Endothelial cell of umbilical vein (primary cell): ENCODE data around the gene CYP3A5. TPM values are rescaled to one million over a fixed set of nuclear protein-coding genes. Genes with fewer than 3 reads are reported as not detected.

ENCODE experiments used
- BruUV-seq: library from RNA; stranded (reverse); fragments of 400-500 nt; replicated peaks from 2 replicates; lab custom pipeline; 2021; lab: Mats Ljungman, UMichigan
- CTCF ChIA-PET: fragments of 300-600, 350-600 bp; sonication (Branson Sonifier 250); formaldehyde crosslinking; loops from one replicate; lab custom pipeline; 2021; ENCODE audit warnings: antibody characterized with exemption, inconsistent platforms; lab: Charles Lee
- POLR2A ChIA-PET: fragments of 300-600, 350-600 bp; sonication (Branson Sonifier 250); formaldehyde crosslinking; loops from one replicate; lab custom pipeline; 2021; ENCODE audit warnings: antibody characterized with exemption, inconsistent platforms; lab: Charles Lee
- DNase-seq: peaks from one replicate; pipeline ENCODE4 v3.0.0-alpha.2; 2011; ENCODE audit warnings: low read depth, low spot score
- FAIRE-seq: peaks from 2 replicates; lab custom pipeline; 2011; peaks lifted over from hg19 to GRCh38; lab: Jason Lieb, UNC
- H2AFZ ChIP-seq: 2 replicates; pipeline ENCODE4 v1.6.0; 2012; ENCODE audit warnings: low read depth, low read length, control low read depth, inconsistent platforms
- H3K27ac ChIP-seq: 2 replicates; pipeline ENCODE4 v1.5.1; 2011; ENCODE audit warnings: low read depth, mild to moderate bottlenecking, control low read depth, low read length, moderate library complexity; ENCODE audit not compliant: insufficient read depth
- H3K27me3 ChIP-seq, 2 experiments: 2 replicates each; pipeline versions ENCODE4 v1.6.0 to v1.6.1; 2011; ENCODE audit warnings: low read length in 2 of 2, mixed read lengths in 1 of 2; ENCODE audit not compliant: control insufficient read depth in 2 of 2, insufficient read depth in 2 of 2
- H3K36me3 ChIP-seq, 2 experiments: 2 replicates in 1 of 2; 3 replicates in 1 of 2; pipeline ENCODE4 v1.5.1; 2011; ENCODE audit warnings: low read length in 2 of 2, mild to moderate bottlenecking in 1 of 2, moderate library complexity in 1 of 2; ENCODE audit not compliant: control insufficient read depth in 2 of 2, insufficient read depth in 2 of 2; ENCODE audit errors: extremely low read depth in 1 of 2
- H3K4me1 ChIP-seq: 3 replicates; pipeline ENCODE4 v1.5.1; 2011; ENCODE audit warnings: mild to moderate bottlenecking, low read length; ENCODE audit not compliant: control insufficient read depth, insufficient read depth; ENCODE audit errors: extremely low read depth
- H3K4me2 ChIP-seq: 2 replicates; pipeline ENCODE4 v1.6.1; 2011; ENCODE audit warnings: low read length, control low read depth, mixed read lengths; ENCODE audit not compliant: insufficient read depth
- H3K4me3 ChIP-seq, 3 experiments: fragments of 200-600 bp in 1 of 3; sonication (generic), shearing (Covaris generic) in 1 of 3; replicated peaks in 1 of 3; 2 replicates each; pipeline ENCODE4 v1.5.1; 2011 to 2016; ENCODE audit warnings: control low read depth in 3 of 3, low read length in 3 of 3, mild to moderate bottlenecking in 2 of 3, inconsistent platforms in 1 of 3, low read depth in 1 of 3, moderate library complexity in 1 of 3; ENCODE audit not compliant: insufficient read depth in 1 of 3
- H3K79me2 ChIP-seq: 2 replicates; pipeline ENCODE4 v1.6.0; 2012; ENCODE audit warnings: low read length, inconsistent platforms; ENCODE audit not compliant: control insufficient read depth, insufficient read depth
- H3K9ac ChIP-seq: replicated peaks from 2 replicates; pipeline ENCODE3; 2011; ENCODE audit warnings: low read length, control low read depth; ENCODE audit not compliant: insufficient read depth; ENCODE audit errors: extremely low read depth
- H3K9me1 ChIP-seq: replicated peaks from 3 replicates; pipeline ENCODE4 v1.6.0; 2011; ENCODE audit warnings: mild to moderate bottlenecking, low read length; ENCODE audit not compliant: control insufficient read depth, insufficient read depth; ENCODE audit errors: extremely low read depth
- H3K9me3 ChIP-seq: replicated peaks from 2 replicates; pipeline ENCODE4 v1.5.1; 2012; ENCODE audit warnings: low read length, inconsistent platforms; ENCODE audit not compliant: control insufficient read depth, insufficient read depth
- H4K20me1 ChIP-seq: replicated peaks from 2 replicates; pipeline ENCODE3; 2011; ENCODE audit warnings: mild to moderate bottlenecking, low read length; ENCODE audit not compliant: control insufficient read depth, insufficient read depth; ENCODE audit errors: extremely low read depth
- CTCF ChIP-seq, 2 donors: IDR thresholded peaks; 1 replicate in 1 of 2; 2 replicates in 1 of 2; pipeline ENCODE4 v1.5.1; 2011; ENCODE audit warnings: low read length in 2 of 2, mild to moderate bottlenecking in 2 of 2, moderate library complexity in 2 of 2, control low read depth in 1 of 2, inconsistent platforms in 1 of 2, low read depth in 1 of 2; ENCODE audit not compliant: insufficient read depth in 1 of 2; ENCODE audit errors: extremely low read depth in 1 of 2
- EZH2 ChIP-seq: IDR thresholded peaks from 2 replicates; pipeline ENCODE4 v1.6.1; 2012; ENCODE audit warnings: borderline replicate concordance, low read depth, mild to moderate bottlenecking, moderate library complexity, low read length, inconsistent platforms; ENCODE audit not compliant: severe bottlenecking
- FOS ChIP-seq: IDR thresholded peaks from 2 replicates; pipeline ENCODE4 v1.6.1; 2011; ENCODE audit warnings: mild to moderate bottlenecking, low read length, moderate library complexity, borderline replicate concordance; ENCODE audit not compliant: insufficient read depth
- GATA2 ChIP-seq: IDR thresholded peaks from 2 replicates; pipeline ENCODE4 v1.7.0; 2011; ENCODE audit warnings: low read depth, mild to moderate bottlenecking, moderate library complexity, mixed read lengths, low read length; ENCODE audit not compliant: insufficient read length, insufficient read depth
- JUN ChIP-seq: IDR thresholded peaks from 2 replicates; pipeline ENCODE4 v1.6.1; 2011; ENCODE audit warnings: borderline replicate concordance, low read depth; ENCODE audit not compliant: insufficient read length, insufficient read depth
- MAX ChIP-seq: IDR thresholded peaks from 2 replicates; pipeline ENCODE4 v1.6.1; 2011; ENCODE audit not compliant: insufficient read depth, insufficient read length
- MYC ChIP-seq: IDR thresholded peaks from one replicate; pipeline ENCODE4 v1.6.1; 2011; ENCODE audit warnings: mild to moderate bottlenecking, low read depth, low read length
- POLR2A ChIP-seq: IDR thresholded peaks from 2 replicates; pipeline ENCODE4 v1.6.1; 2012; ENCODE audit warnings: low read depth, mild to moderate bottlenecking, control low read depth, low read length
- POLR2AphosphoS5 ChIP-seq: IDR thresholded peaks from 2 replicates; pipeline ENCODE4 v1.6.1; 2012; ENCODE audit warnings: low read depth, mild to moderate bottlenecking, control low read depth, low read length, moderate library complexity; ENCODE audit not compliant: insufficient read depth
- dilution Hi-C: fragments of 300-500 bp; cut with MboI; formaldehyde crosslinking; loops from one replicate; pipeline ENCODE4 v1.15.0; 2019; ENCODE audit warnings: low sequenced_read_pairs; ENCODE audit not compliant: extremely low pct_ligation_motif_present
- intact Hi-C: fragments of 100-400 bp; cut with micrococcal nuclease; formaldehyde crosslinking; loops from one replicate; pipeline ENCODE4 v1.10.0; 2022
- polyA plus RNA-seq, 4 experiments: library from polyadenylated mRNA; depleted of rRNA in 3 of 4; stranded (reverse) in 3 of 4; unstranded in 1 of 4; fragments of >200 nt; gene quantifications; 2 replicates each; pipeline versions ENCODE4 v1.2.1 to v1.2.3, GENCODE V29; 2011 to 2012; ENCODE audit warnings: missing spikeins in 1 of 4
- total RNA-seq: library from RNA; stranded (reverse); gene quantifications from 2 replicates; pipeline ENCODE4 v1.2.3, GENCODE V29; 2021

CYP3A5 gene
- total and polyA plus RNA-seq, 2 donors (not counting 3 experiments of a cell fraction or from before 2014, with no cell fraction given): not detected

GRCh38 chr7:99617192-99617781 is 62.5 kb downstream of the CYP3A5 start:
- dilution Hi-C loops: no loop called here
- POLR2A ChIA-PET: no interaction called here

GRCh38 chr7:99616359-99617191 is 63.2 kb downstream of the CYP3A5 start, which contains the start of gene ZSCAN25:
Gene ZSCAN25 (plus strand): TSS chr7:99616946. CDS start chr7:99619607, 2,661 bp downstream.
- DNase-seq: peak; percentile 94
- H3K4me3 ChIP-seq: peak within 1 kb of the TSS; percentile 67 to 82 (median 75)
- FAIRE-seq: peak; percentile 98
- H3K27ac ChIP-seq: peak within 1 kb of the TSS; percentile 38
- ChIA-PET POLR2A (no interaction called here), CTCF (interaction anchor here (0.9 to 3.6 kb wide), 7 partner anchors 9 to 208 kb away, joined by 3 to 18 read pairs (median 6); partner anchors contain the start of genes BUD31, PDAP1, TMEM225B and ZNF655)
- no peaks in the 10 kb centered on the region for H3K9me3 ChIP-seq
- peaks cover 9% of the 10 kb centered on the region for H3K4me1 ChIP-seq
- intact Hi-C loops (loop anchor here (1.0 to 2.0 kb wide), 3 partner anchors 58 to 144 kb away; partner anchors contain the start of genes ZKSCAN5, ZNF655 and ZNF789), dilution Hi-C loops (no loop called here)
- peak within 1 kb of the TSS; percentile 81 for H3K9ac ChIP-seq
- peaks cover 0 to 3% of the 10 kb centered on the region in 2 experiments for H3K27me3 ChIP-seq
- peak within 1 kb of the TSS; percentile 89 for H3K4me2 ChIP-seq
- H4K20me1 ChIP-seq: no peaks in the 10 kb centered on the region
- BruUV-seq: no TSS peak
- H3K9me1 ChIP-seq: no peaks in the 10 kb centered on the region
- peaks cover 5 to 21% of the 10 kb centered on the region in 2 experiments for H3K36me3 ChIP-seq
- TF ChIP-seq POLR2A (peak; percentile 86), JUN (no peak), CTCF (IDR thresholded peaks at IDR 0.05; ENCODE audit: extremely low read depth in 1 of 2, insufficient read depth in 1 of 2, low read depth in 1 of 2, low read length in 2 of 2) (peak; percentile 37 to 61), FOS (no peak), EZH2 (no peak), POLR2AphosphoS5 (peak; percentile 72), MAX (no peak), GATA2 (no peak), MYC (no peak)
- H2AFZ ChIP-seq: peak within 1 kb of the TSS; percentile 99
- peaks cover 10% of the 10 kb centered on the region for H3K79me2 ChIP-seq

More at GRCh38 chr7:99617192-99617781, 62.5 kb downstream of the CYP3A5 start:
- TSS peak; percentile 60 for BruUV-seq
- Histone ChIP-seq H3K4me3 (peak overlapping the region; percentile 67 to 82 (median 75)), H3K9ac (peak overlapping the region; percentile 81), H3K9me1 (no peaks in the 10 kb centered on the region), H4K20me1 (no peaks in the 10 kb centered on the region), H3K4me1 (peaks cover 9% of the 10 kb centered on the region), H3K36me3 (peaks cover 5 to 24% of the 10 kb centered on the region in 2 experiments), H3K79me2 (peaks cover 10% of the 10 kb centered on the region), H3K27me3 (peaks cover 0 to under 1% of the 10 kb centered on the region in 2 experiments), H3K27ac (peak overlapping the region; percentile 38), H2AFZ (peak overlapping the region; percentile 99), H3K4me2 (peak overlapping the region; percentile 74), H3K9me3 (no peaks in the 10 kb centered on the region)
- DNase-seq (no peak), FAIRE-seq (no peak)
- TF ChIP-seq MAX: no peak
- CTCF ChIA-PET: interaction anchor here (1.2 to 3.6 kb wide), 6 partner anchors 19 to 208 kb away, joined by 3 to 18 read pairs (median 7); partner anchors contain the start of genes BUD31, PDAP1, TMEM225B and ZNF655
- intact Hi-C loops: loop anchor here (2.0 kb wide), 2 partner anchors 58 to 144 kb away; partner anchors contain the start of genes ZNF655 and ZNF789
